ENCODE results near the gene DHX29. TPM values are rescaled to one million over a fixed set of nuclear protein-coding genes. Genes with fewer than 3 reads are reported as not detected.

The DHX29 gene
- total RNA-seq, 1 experiment from 2014 or later: 21.8 TPM

- CTCF ChIA-PET: interaction anchor here (0.7 to 3.5 kb wide), 2 partner anchors 70 to 79 kb away, joined by 3 to 15 read pairs; partner anchors contain the start of genes DHX29 and MTREX
- intact Hi-C loops (cut with micrococcal nuclease): loop anchor here (1.0 kb wide), 1 partner anchor 466 kb away; no protein-coding TSS in a partner anchor
These were observed 79.6 kb downstream of the DHX29 start for GRCh38 chr5:55227664-55228430.

GRCh38 chr5:55226934-55227663 lies 80.4 kb downstream of the DHX29 start, which contains the start of gene MCIDAS:
TSS of gene MCIDAS (minus strand) at chr5:55227315. CDS start at chr5:55227138, 177 bp downstream.
- intact Hi-C loops (cut with micrococcal nuclease): loop anchor here (1.0 kb wide), 1 partner anchor 467 kb away; no protein-coding TSS in a partner anchor
- H3K27ac Mint-ChIP-seq (ENCODE audit: low read depth, unreplicated experiment): no peak within 1 kb of the TSS
- no peaks in the 10 kb centered on the region for H3K27me3 Mint-ChIP-seq (ENCODE audit: insufficient read depth, unreplicated experiment)
- POLR2A ChIA-PET: interaction anchor here (0.7 to 1.8 kb wide), 6 partner anchors 9 to 80 kb away, joined by 3 to 6 read pairs (median 4); partner anchors contain the start of gene GPX8
- peak within 1 kb of the TSS; percentile 74 for H3K4me3 Mint-ChIP-seq (ENCODE audit: unreplicated experiment)
- no peaks in the 10 kb centered on the region for H3K36me3 Mint-ChIP-seq (ENCODE audit: insufficient read depth, unreplicated experiment)
- H3K9me3 Mint-ChIP-seq (ENCODE audit: unreplicated experiment): no peaks in the 10 kb centered on the region
- no peaks in the 10 kb centered on the region for H3K4me1 Mint-ChIP-seq (ENCODE audit: insufficient read depth, unreplicated experiment)
- peak; percentile 31 for TF ChIP-seq CTCF (IDR thresholded peaks at IDR 0.05; ENCODE audit: unreplicated experiment)
- no TSS peak for BruUV-seq (replicated peaks)
- CTCF ChIA-PET: interaction anchor here (0.7 to 3.5 kb wide), 15 partner anchors 8 to 473 kb away, joined by 3 to 17 read pairs (median 8); partner anchors contain the start of genes DHX29 and MTREX
- peak; percentile 81 for DNase-seq (ENCODE audit: unreplicated experiment)

More at GRCh38 chr5:55227664-55228430, 79.6 kb downstream of the DHX29 start:
- Mint-ChIP-seq H3K27me3 (ENCODE audit: insufficient read depth, unreplicated experiment) (no peaks in the 10 kb centered on the region), H3K36me3 (ENCODE audit: insufficient read depth, unreplicated experiment) (no peaks in the 10 kb centered on the region), H3K4me1 (ENCODE audit: insufficient read depth, unreplicated experiment) (no peaks in the 10 kb centered on the region), H3K27ac (ENCODE audit: low read depth, unreplicated experiment) (no peak overlapping the region), H3K9me3 (ENCODE audit: unreplicated experiment) (no peaks in the 10 kb centered on the region), H3K4me3 (ENCODE audit: unreplicated experiment) (peak overlapping the region; percentile 74)
- no peak for DNase-seq (ENCODE audit: unreplicated experiment)
- TF ChIP-seq CTCF (IDR thresholded peaks at IDR 0.05; ENCODE audit: unreplicated experiment): no peak
- BruUV-seq (replicated peaks): no TSS peak
- POLR2A ChIA-PET: interaction anchor here (0.7 to 1.8 kb wide), 4 partner anchors 37 to 79 kb away, joined by 3 to 6 read pairs (median 4); partner anchors contain the start of gene GPX8

GRCh38 chr5:55226027-55226933 lies 81.2 kb downstream of the DHX29 start:
- Mint-ChIP-seq H3K4me1 (ENCODE audit: insufficient read depth, unreplicated experiment) (no peaks in the 10 kb centered on the region), H3K36me3 (ENCODE audit: insufficient read depth, unreplicated experiment) (no peaks in the 10 kb centered on the region), H3K4me3 (ENCODE audit: unreplicated experiment) (peak overlapping the region; percentile 74), H3K27me3 (ENCODE audit: insufficient read depth, unreplicated experiment) (no peaks in the 10 kb centered on the region), H3K9me3 (ENCODE audit: unreplicated experiment) (no peaks in the 10 kb centered on the region), H3K27ac (ENCODE audit: low read depth, unreplicated experiment) (no peak overlapping the region)
- TF ChIP-seq CTCF (IDR thresholded peaks at IDR 0.05; ENCODE audit: unreplicated experiment): peak; percentile 88
- intact Hi-C loops (cut with micrococcal nuclease): no loop called here
- POLR2A ChIA-PET: interaction anchor here (0.8 to 1.8 kb wide), 4 partner anchors 10 to 80 kb away, joined by 3 to 6 read pairs (median 4); no protein-coding TSS in a partner anchor
- peak; percentile 84 for DNase-seq (ENCODE audit: unreplicated experiment)
- CTCF ChIA-PET: interaction anchor here (0.5 to 3.5 kb wide), 30 partner anchors 9 to 703 kb away, joined by 3 to 17 read pairs (median 4); partner anchors contain the start of genes DHX29 and MTREX
- no TSS peak for BruUV-seq (replicated peaks)
